H1 (cell line): Measurements from ENCODE around the gene OGFRL1. TPM values are rescaled to one million over a fixed set of nuclear protein-coding genes. Genes with fewer than 3 reads are reported as not detected.

Experiments
- CTCF ChIA-PET: fragments of 300-600 bp; sonication (Branson Sonifier 250); formaldehyde crosslinking; loops from one replicate; lab custom pipeline; 2021; ENCODE audit not compliant: partially characterized antibody; lab: Charles Lee
- POLR2A ChIA-PET: fragments of 300-600 bp; sonication (Branson Sonifier 250); formaldehyde crosslinking; loops from one replicate; lab custom pipeline; 2021; ENCODE audit warnings: inconsistent platforms; ENCODE audit not compliant: partially characterized antibody; lab: Charles Lee
- DNase-seq, 2 experiments: peaks; one replicate each; pipeline versions ENCODE4 v3.0.0 to v3.0.0-alpha.2; 2010 to 2022; ENCODE audit warnings: low spot score in 2 of 2, low read depth in 1 of 2, mixed read lengths in 1 of 2
- FAIRE-seq: peaks from 2 replicates; lab custom pipeline; 2011; peaks lifted over from hg19 to GRCh38; lab: Jason Lieb, UNC
- H2AFZ ChIP-seq: 2 replicates; pipeline ENCODE4 v1.8.1; 2012; ENCODE audit warnings: low read length, inconsistent platforms
- H2AK5ac ChIP-seq: 2 replicates; pipeline ENCODE4 v1.6.1; 2013; ENCODE audit warnings: low read depth, low read length
- H2BK120ac ChIP-seq: replicated peaks from 2 replicates; pipeline ENCODE3; 2013; ENCODE audit warnings: low read depth, low read length, inconsistent platforms
- H2BK12ac ChIP-seq: 2 replicates; pipeline ENCODE4 v1.6.1; 2013; ENCODE audit warnings: low read depth, low read length
- H2BK15ac ChIP-seq: 2 replicates; pipeline ENCODE4 v1.6.1; 2013; ENCODE audit warnings: low read length
- H2BK20ac ChIP-seq: 2 replicates; pipeline ENCODE4 v1.6.1; 2013; ENCODE audit warnings: low read length
- H2BK5ac ChIP-seq: 2 replicates; pipeline ENCODE4 v1.6.1; 2013; ENCODE audit warnings: low read depth, low read length
- H3K14ac ChIP-seq: 2 replicates; pipeline ENCODE4 v1.6.1; 2013; ENCODE audit warnings: inconsistent platforms; ENCODE audit not compliant: insufficient read length
- H3K18ac ChIP-seq: 2 replicates; pipeline ENCODE4 v1.6.1; 2013; ENCODE audit warnings: low read length; ENCODE audit errors: extremely low read depth
- H3K23ac ChIP-seq: 2 replicates; pipeline ENCODE4 v1.6.1; 2013; ENCODE audit warnings: inconsistent platforms; ENCODE audit not compliant: insufficient read length
- H3K23me2 ChIP-seq: 2 replicates; pipeline ENCODE4 v1.6.1; 2013; ENCODE audit warnings: low read depth, low read length
- H3K27ac ChIP-seq: 2 replicates; pipeline ENCODE4 v1.6.1; 2011; ENCODE audit warnings: low read depth, low read length, inconsistent platforms
- H3K27me3 ChIP-seq, 4 experiments: replicated peaks in 1 of 4; 1 replicate in 1 of 4; 2 replicates in 3 of 4; pipeline versions ENCODE4 v1.6.1 to v1.8.1; 2011 to 2013; ENCODE audit warnings: low read length in 3 of 4, mild to moderate bottlenecking in 3 of 4, inconsistent platforms in 2 of 4, mixed read lengths in 2 of 4, moderate library complexity in 1 of 4; ENCODE audit not compliant: control insufficient read depth in 3 of 4, insufficient read depth in 3 of 4; ENCODE audit errors: extremely low read depth in 1 of 4
- H3K36me3 ChIP-seq, 4 experiments: 2 replicates each; pipeline versions ENCODE4 v1.6.1 to v1.8.1; 2011 to 2013; ENCODE audit warnings: mild to moderate bottlenecking in 4 of 4, low read length in 3 of 4, moderate library complexity in 2 of 4, control low read depth in 1 of 4, inconsistent platforms in 1 of 4; ENCODE audit not compliant: insufficient read depth in 4 of 4, control insufficient read depth in 2 of 4
- H3K4ac ChIP-seq: replicated peaks from 2 replicates; pipeline ENCODE3; 2013; ENCODE audit warnings: low read length, low read depth, mixed read lengths, inconsistent platforms; ENCODE audit not compliant: insufficient read length
- H3K4me1 ChIP-seq, 4 experiments: replicated peaks in 1 of 4; 1 replicate in 1 of 4; 2 replicates in 3 of 4; pipeline versions ENCODE4 v1.6.1 to v1.8.1; 2011 to 2013; ENCODE audit warnings: low read length in 3 of 4, inconsistent platforms in 2 of 4, mixed read lengths in 1 of 4; ENCODE audit not compliant: insufficient read depth in 4 of 4, control insufficient read depth in 3 of 4
- H3K4me2 ChIP-seq, 2 experiments: 2 replicates each; pipeline versions ENCODE4 v1.6.1 to v1.8.1; 2011 to 2013; ENCODE audit warnings: low read depth in 2 of 2, low read length in 2 of 2, control low read depth in 1 of 2, inconsistent platforms in 1 of 2, mild to moderate bottlenecking in 1 of 2; ENCODE audit not compliant: insufficient read depth in 1 of 2
- H3K4me3 ChIP-seq, 4 experiments: fragments of 200-600, 300-600 bp in 1 of 4; sonication (generic), shearing (Covaris generic), sonication (Bioruptor Twin) in 1 of 4; 2 replicates each; pipeline versions ENCODE4 v1.5.1 to v1.8.1; 2011 to 2016; ENCODE audit warnings: low read length in 4 of 4, low read depth in 3 of 4, control low read depth in 2 of 4, inconsistent platforms in 2 of 4, mild to moderate bottlenecking in 2 of 4, mixed read lengths in 1 of 4, moderate library complexity in 1 of 4; ENCODE audit not compliant: insufficient read depth in 2 of 4; ENCODE audit errors: extremely low read depth in 1 of 4
- H3K56ac ChIP-seq: replicated peaks from 2 replicates; pipeline ENCODE3; 2013; ENCODE audit warnings: low read depth, mild to moderate bottlenecking, mixed read lengths, low read length, inconsistent platforms; ENCODE audit not compliant: insufficient read length
- H3K79me1 ChIP-seq: 2 replicates; pipeline ENCODE4 v1.6.1; 2013; ENCODE audit warnings: low read depth, low read length, control low read depth
- H3K79me2 ChIP-seq, 2 experiments: 2 replicates each; pipeline versions ENCODE4 v1.6.1 to v1.8.1; 2012 to 2013; ENCODE audit warnings: low read length in 2 of 2, mild to moderate bottlenecking in 2 of 2, inconsistent platforms in 1 of 2; ENCODE audit not compliant: insufficient read depth in 2 of 2, control insufficient read depth in 1 of 2
- H3K9ac ChIP-seq, 4 experiments: replicated peaks in 1 of 4; 1 replicate in 1 of 4; 2 replicates in 3 of 4; pipeline versions ENCODE4 v1.6.1 to v1.8.1; 2011 to 2013; ENCODE audit warnings: low read depth in 3 of 4, low read length in 3 of 4, control low read depth in 2 of 4, mild to moderate bottlenecking in 2 of 4, moderate library complexity in 2 of 4, inconsistent platforms in 1 of 4; ENCODE audit errors: extremely low read depth in 1 of 4
- H3K9me3 ChIP-seq, 2 experiments: 2 replicates each; pipeline versions ENCODE4 v1.6.1 to v1.8.1; 2012 to 2013; ENCODE audit warnings: mild to moderate bottlenecking in 2 of 2, moderate library complexity in 2 of 2, control low read depth in 1 of 2, inconsistent platforms in 1 of 2, low read depth in 1 of 2, low read length in 1 of 2, mixed read lengths in 1 of 2; ENCODE audit not compliant: insufficient read depth in 2 of 2
- H4K20me1 ChIP-seq, 2 experiments: replicated peaks in 1 of 2; 2 replicates each; pipeline versions ENCODE3 to v1.8.1; 2011 to 2013; ENCODE audit warnings: inconsistent platforms in 2 of 2, low read length in 2 of 2, mild to moderate bottlenecking in 1 of 2; ENCODE audit not compliant: insufficient read depth in 2 of 2, control insufficient read depth in 1 of 2
- H4K5ac ChIP-seq: 2 replicates; pipeline ENCODE4 v1.6.1; 2013; ENCODE audit warnings: low read length, low read depth, mixed read lengths, inconsistent platforms; ENCODE audit not compliant: insufficient read length
- H4K8ac ChIP-seq: 2 replicates; pipeline ENCODE4 v1.8.0; 2013; ENCODE audit warnings: mild to moderate bottlenecking, moderate library complexity, low read length, inconsistent platforms; ENCODE audit not compliant: insufficient read depth; ENCODE audit errors: extremely low read depth
- H4K91ac ChIP-seq: replicated peaks from 2 replicates; pipeline ENCODE3; 2013; ENCODE audit warnings: low read length, mixed read lengths, inconsistent platforms; ENCODE audit not compliant: insufficient read length
- CEBPB ChIP-seq: IDR thresholded peaks from 2 replicates; pipeline ENCODE4 v1.6.1; 2012; ENCODE audit warnings: low read depth, low read length
- RBBP5 ChIP-seq: IDR thresholded peaks from 2 replicates; pipeline ENCODE4 v1.7.1; 2012; ENCODE audit warnings: low read depth, mild to moderate bottlenecking, inconsistent platforms, low read length, moderate library complexity, borderline replicate concordance
- WGBS, 2 experiments: shearing (Covaris generic) in 1 of 2; methylation state at CpG; one replicate each; pipeline versions ENCODE4 v1.1.6 to v1.1.7; 2013 to 2015; ENCODE audit warnings: low lambda C conversion rate in 2 of 2, mixed read lengths in 2 of 2, inconsistent platforms in 1 of 2, low coverage in 1 of 2, missing lambda C conversion rate in 1 of 2; ENCODE audit not compliant: insufficient replicate concordance in 2 of 2, insufficient coverage in 1 of 2, insufficient read length in 1 of 2; ENCODE audit errors: extremely low coverage in 1 of 2, missing lambda C conversion rate in 1 of 2; 5-methylcytosine and 5-hydroxymethylcytosine counted together
- polyA plus RNA-seq, 7 experiments: library from polyadenylated mRNA; depleted of rRNA in 3 of 7; stranded (reverse) in 5 of 7; unstranded in 2 of 7; fragments of >200 nt in 5 of 7; fragments of 200-250 nt in 2 of 7; gene quantifications; 1 replicate in 5 of 7; 2 replicates in 1 of 7; 4 replicates in 1 of 7; pipeline versions ENCODE4 v1.2.1 to v1.2.3, GENCODE V29; 2011 to 2013; ENCODE audit warnings: missing spikeins in 2 of 7, mixed read lengths in 2 of 7
- total RNA-seq: library from RNA; stranded (reverse); fragmentation: NEBNext Ultra II Directional; extraction: Animal tissue kit (Norgen Biotek cat#: 25700); gene quantifications from 2 replicates; pipeline ENCODE4 v1.2.1, GENCODE V29; 2021

OGFRL1 gene
- total and polyA plus RNA-seq, 2 of the 8 experiments (the other 6 are each of a cell fraction or from before 2014, with no cell fraction given): 1.1 to 9.0 TPM

DNA sequence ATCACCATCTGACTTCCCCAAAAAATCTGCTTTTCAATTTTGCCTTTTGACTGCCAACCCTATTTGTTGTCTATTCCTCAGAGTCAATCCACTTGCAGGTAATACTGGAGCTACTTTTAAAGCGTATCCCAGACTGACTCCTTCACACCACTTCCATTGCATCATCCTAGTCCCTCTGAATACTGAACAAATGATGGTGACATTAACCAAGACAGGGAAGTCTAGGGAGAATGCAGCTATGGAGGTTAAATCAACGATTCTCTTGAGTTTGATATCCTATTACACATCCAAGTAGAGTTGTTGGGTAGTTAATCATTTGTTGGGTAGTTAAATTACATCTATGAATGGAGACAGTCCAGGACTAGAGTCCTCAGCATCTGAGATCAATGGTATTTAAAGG, 2.0 kb downstream of the OGFRL1 start:
- Histone ChIP-seq H3K9ac (no peak overlapping the region), H3K56ac (no peak overlapping the region), H4K5ac (no peak overlapping the region), H3K14ac (no peak overlapping the region), H2BK20ac (no peak overlapping the region), H3K23ac (no peak overlapping the region), H2BK5ac (no peak overlapping the region), H3K27me3 (no peaks in the 10 kb centered on the region; a peak in 1 of 7 replicates), H2AFZ (no peak overlapping the region), H3K79me2 (no peaks in the 10 kb centered on the region), H2BK15ac (no peak overlapping the region), H4K8ac (no peak overlapping the region), H2BK120ac (no peak overlapping the region), H3K18ac (no peak overlapping the region), H4K20me1 (no peaks in the 10 kb centered on the region), H3K4me1 (peaks cover 1 to 6% (median 2%) of the 10 kb centered on the region in 4 experiments; a peak in 4 of 7 replicates), H4K91ac (no peak overlapping the region), H3K36me3 (peaks cover 0 to 5% (median 0%) of the 10 kb centered on the region in 4 experiments; a peak in 2 of 8 replicates), H3K27ac (no peak overlapping the region), H2AK5ac (no peak overlapping the region), H3K9me3 (no peaks in the 10 kb centered on the region), H2BK12ac (no peak overlapping the region), H3K79me1 (no peaks in the 10 kb centered on the region), H3K4me3 (no peak overlapping the region), H3K23me2 (peaks cover 7% of the 10 kb centered on the region), H3K4ac (no peak overlapping the region), H3K4me2 (peak overlapping the region in 1 of 2 experiments; percentile 91; a peak in 1 of 4 replicates)
- TF ChIP-seq RBBP5 (no peak), CEBPB (peak; percentile 24; the same call in 1 of the 2 replicates)
- ChIA-PET POLR2A (interaction anchor here (1.6 kb wide), 1 partner anchor 42 kb away, joined by 5 read pairs; no protein-coding TSS in a partner anchor), CTCF (interaction anchor here (1.3 kb wide), 1 partner anchor 246 kb away, joined by 3 read pairs; no protein-coding TSS in a partner anchor)
- DNase-seq: no peak
- 88% methylated on average over 2 of the region's 2 CpGs; no CpG with 5 or more reads in 1 of the 2 experiments for WGBS, 2 experiments
- FAIRE-seq: no peak
